Glutamatergic neuron (in vitro differentiated cells): ENCODE data around the gene PRRC2B. TPM values are rescaled to one million over a fixed set of nuclear protein-coding genes. Genes with fewer than 3 reads are reported as not detected.

ENCODE experiments used
- DNase-seq: peaks from one replicate; pipeline ENCODE4 v3.0.0; 2022
- H3K27ac Mint-ChIP-seq: one replicate; pipeline ENCODE4 v1.8.0; 2020; ENCODE audit warnings: mild to moderate bottlenecking, mixed read lengths, inconsistent platforms; ENCODE audit not compliant: unreplicated experiment
- H3K27me3 Mint-ChIP-seq: one replicate; pipeline ENCODE4 v1.8.0; 2020; ENCODE audit warnings: mild to moderate bottlenecking, moderate library complexity, mixed read lengths, inconsistent platforms; ENCODE audit not compliant: unreplicated experiment
- H3K36me3 Mint-ChIP-seq: one replicate; pipeline ENCODE4 v1.8.0; 2020; ENCODE audit warnings: mild to moderate bottlenecking, mixed read lengths, inconsistent platforms; ENCODE audit not compliant: unreplicated experiment
- H3K4me1 Mint-ChIP-seq: one replicate; pipeline ENCODE4 v1.8.0; 2020; ENCODE audit warnings: mild to moderate bottlenecking, low read depth, mixed read lengths, inconsistent platforms; ENCODE audit not compliant: unreplicated experiment
- H3K4me3 Mint-ChIP-seq: one replicate; pipeline ENCODE4 v1.8.0; 2020; ENCODE audit warnings: mild to moderate bottlenecking, mixed read lengths, inconsistent platforms; ENCODE audit not compliant: unreplicated experiment
- H3K9me3 Mint-ChIP-seq: one replicate; pipeline ENCODE4 v1.8.0; 2020; ENCODE audit warnings: mild to moderate bottlenecking, moderate library complexity, mixed read lengths, inconsistent platforms; ENCODE audit not compliant: unreplicated experiment
- CTCF ChIP-seq: fragments of 200-600 bp; sonication (generic); IDR thresholded peaks from one replicate; pipeline ENCODE4 v1.5.0; 2021; ENCODE audit not compliant: partially characterized antibody, unreplicated experiment
- total RNA-seq: library from RNA; stranded (reverse); fragmentation: NEBNext Ultra II Directional; extraction: Animal tissue kit (Norgen Biotek cat#: 25700); gene quantifications from one replicate; pipeline ENCODE4 v1.2.1, GENCODE V29; 2021; ENCODE audit not compliant: unreplicated experiment

Gene PRRC2B
- total RNA-seq, 1 donor from 2014 or later = 489 TPM

DNA sequence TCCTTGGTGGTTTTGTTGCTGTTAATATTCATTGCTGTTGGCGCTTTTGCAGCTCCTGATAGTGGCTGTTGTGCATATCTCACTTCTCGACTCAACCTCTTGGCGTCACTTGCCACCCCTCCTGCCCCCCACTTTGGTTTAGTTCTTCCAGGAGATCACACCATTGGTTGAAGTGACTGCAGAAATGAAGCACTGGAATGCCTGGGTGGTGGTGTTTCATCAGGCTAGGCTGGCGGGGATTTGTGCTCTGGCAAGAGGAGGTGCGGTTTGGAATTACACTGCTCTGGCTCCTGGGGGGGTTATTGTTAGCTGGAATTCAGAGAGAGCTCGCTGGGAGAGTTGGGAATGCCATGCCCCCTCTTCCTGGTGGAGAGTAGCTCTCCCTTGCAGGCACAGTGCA, 11.5 kb downstream of the PRRC2B start:
- Mint-ChIP-seq H3K36me3 (no peaks in the 10 kb centered on the region), H3K4me3 (peak overlapping the region; percentile 81), H3K27ac (peak overlapping the region; percentile 98), H3K27me3 (peaks cover 3% of the 10 kb centered on the region), H3K9me3 (peaks cover 25% of the 10 kb centered on the region), H3K4me1 (peaks cover 73% of the 10 kb centered on the region)
- DNase-seq = no peak
- TF ChIP-seq CTCF = no peak

DNA sequence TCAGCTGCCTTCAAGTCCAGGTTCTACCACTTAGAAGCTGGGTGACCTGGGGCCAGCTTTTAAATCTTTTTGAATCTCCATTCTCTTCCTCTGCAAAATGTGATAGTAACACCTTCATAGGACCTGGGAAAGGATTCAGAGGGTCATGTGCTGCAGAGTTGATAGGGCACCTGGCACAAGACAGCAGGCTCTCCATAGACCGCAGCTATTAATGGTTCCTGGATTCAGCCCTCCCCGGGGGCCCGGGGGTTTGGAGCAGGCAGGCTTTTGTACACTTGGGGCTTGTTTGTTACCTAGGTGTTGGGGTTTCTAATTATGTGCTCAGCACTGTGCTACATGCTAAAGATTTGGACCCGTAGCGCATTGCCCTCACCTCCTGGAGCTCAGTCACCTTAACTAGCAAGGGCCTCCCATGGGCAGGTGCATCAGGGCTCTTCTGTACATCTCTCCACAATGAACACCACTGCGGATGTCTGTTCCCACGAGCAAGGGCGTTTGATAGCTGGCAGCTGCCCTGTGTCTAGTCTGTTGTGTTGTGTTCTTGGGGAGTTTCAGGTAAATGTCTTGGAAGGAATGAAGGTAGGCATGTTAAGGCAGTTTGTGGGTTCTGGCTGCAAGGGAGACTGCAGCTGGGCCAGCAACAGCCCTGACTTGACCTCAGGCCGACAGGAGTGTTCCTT, 12.1 kb downstream of the PRRC2B start:
- H3K4me1 Mint-ChIP-seq = peaks cover 73% of the 10 kb centered on the region
- H3K36me3 Mint-ChIP-seq = no peaks in the 10 kb centered on the region
- peaks cover 27% of the 10 kb centered on the region for H3K9me3 Mint-ChIP-seq
- H3K27ac Mint-ChIP-seq = peak overlapping the region; percentile 98
- TF ChIP-seq CTCF = no peak
- DNase-seq = no peak
- H3K27me3 Mint-ChIP-seq = peaks cover 6% of the 10 kb centered on the region
- H3K4me3 Mint-ChIP-seq = peak overlapping the region; percentile 81

DNA sequence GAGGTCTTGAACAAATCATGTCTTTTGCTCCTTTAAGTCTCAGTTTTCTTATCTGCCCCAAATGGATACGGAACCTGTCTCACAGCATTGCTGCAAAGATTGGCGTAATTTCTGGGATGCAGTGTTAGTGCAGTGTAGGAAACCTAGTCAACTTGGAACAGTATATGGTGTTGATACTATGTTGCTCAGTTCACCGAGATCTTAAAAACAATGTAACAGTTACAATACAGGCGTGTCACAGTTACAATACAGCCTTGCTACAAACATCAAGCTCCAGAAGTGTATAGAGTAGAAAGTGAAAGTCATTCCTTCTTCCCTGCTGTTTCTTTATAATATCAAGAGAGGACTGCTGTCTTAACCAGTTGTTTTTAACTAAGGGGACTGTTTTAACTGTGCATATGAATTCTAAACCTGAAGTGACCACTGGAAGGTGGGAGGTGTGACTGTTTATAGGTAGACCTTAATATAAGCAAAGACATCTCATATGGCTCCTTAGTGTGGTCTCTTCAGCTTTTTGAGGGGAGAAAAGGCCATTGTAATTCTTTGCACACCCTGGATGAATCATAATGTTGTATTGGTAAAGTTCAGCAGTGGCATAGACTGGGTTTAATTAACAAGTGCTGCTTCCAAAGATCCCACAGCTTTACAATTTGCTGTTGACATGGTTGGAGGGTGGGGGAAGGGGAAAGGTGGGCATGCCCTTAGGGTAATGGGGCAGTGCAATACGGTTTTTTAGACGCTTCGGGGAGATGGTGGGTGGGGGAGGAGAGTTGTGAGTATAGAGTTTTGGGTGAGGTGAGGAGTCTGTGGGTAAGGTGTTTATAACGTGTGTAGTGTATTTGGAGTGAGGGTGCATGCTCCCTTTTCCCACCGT, 12.9 kb downstream of the PRRC2B start:
- peaks cover 71% of the 10 kb centered on the region for H3K4me1 Mint-ChIP-seq
- H3K27me3 Mint-ChIP-seq = peaks cover 6% of the 10 kb centered on the region
- no peaks in the 10 kb centered on the region for H3K36me3 Mint-ChIP-seq
- H3K27ac Mint-ChIP-seq = peak overlapping the region; percentile 98
- peaks cover 27% of the 10 kb centered on the region for H3K9me3 Mint-ChIP-seq
- peak overlapping the region; percentile 81 for H3K4me3 Mint-ChIP-seq
- no peak for TF ChIP-seq CTCF
- no peak for DNase-seq

GRCh38 chr9:131407717-131408195, 13.9 kb downstream of the PRRC2B start:
- no peak for TF ChIP-seq CTCF
- Mint-ChIP-seq H3K9me3 (peaks cover 22% of the 10 kb centered on the region), H3K4me1 (peaks cover 72% of the 10 kb centered on the region), H3K4me3 (peak overlapping the region; percentile 81), H3K27ac (peak overlapping the region; percentile 98), H3K36me3 (no peaks in the 10 kb centered on the region), H3K27me3 (peaks cover 3% of the 10 kb centered on the region)
- DNase-seq = no peak
